H1 (cell line): ENCODE results near the gene RAB3A. TPM values are rescaled to one million over a fixed set of nuclear protein-coding genes. Genes with fewer than 3 reads are reported as not detected.

Source experiments
- BACH1 ChIP-seq: IDR thresholded peaks from 2 replicates; pipeline ENCODE4 v1.6.1; 2012; ENCODE audit warnings: low read length, improper control_type of control experiment
- BRCA1 ChIP-seq: IDR thresholded peaks from 2 replicates; pipeline ENCODE4 v1.6.1; 2012; ENCODE audit warnings: low read depth, low read length, improper control_type of control experiment
- CBX8 ChIP-seq: fragments of 300-800, 300-1000 bp; sonication (generic); IDR thresholded peaks from 2 replicates; pipeline ENCODE4 v1.7.1; 2016; ENCODE audit warnings: low read depth, low read length, borderline replicate concordance
- EZH2 ChIP-seq: fragments of 200-600 bp; sonication (generic); IDR thresholded peaks from 2 replicates; pipeline ENCODE4 v1.7.1; 2012; ENCODE audit warnings: low read depth, mild to moderate bottlenecking, moderate library complexity, low read length, inconsistent platforms; ENCODE audit not compliant: severe bottlenecking
- GABPA ChIP-seq: IDR thresholded peaks from 2 replicates; pipeline ENCODE4 v1.6.1; 2011; ENCODE audit warnings: mild to moderate bottlenecking, low read length, moderate library complexity, borderline replicate concordance; ENCODE audit not compliant: insufficient read depth
- JUND ChIP-seq: IDR thresholded peaks from 2 replicates; pipeline ENCODE4 v1.6.1; 2011; ENCODE audit warnings: mild to moderate bottlenecking, improper control_type of control experiment, low read length
- MAFK ChIP-seq: IDR thresholded peaks from 2 replicates; pipeline ENCODE4 v1.6.1; 2012; ENCODE audit warnings: low read depth, mild to moderate bottlenecking, improper control_type of control experiment, low read length
- NRF1 ChIP-seq: IDR thresholded peaks from 2 replicates; pipeline ENCODE4 v1.6.1; 2011; ENCODE audit warnings: mild to moderate bottlenecking, low read depth, low read length, improper control_type of control experiment
- RAD21 ChIP-seq, 2 experiments: IDR thresholded peaks in 1 of 2; conservative IDR thresholded peaks in 1 of 2; 2 replicates each; pipeline ENCODE4 v1.6.1; 2011; ENCODE audit warnings: low read depth in 2 of 2, low read length in 2 of 2, improper control_type of control experiment in 1 of 2, inconsistent platforms in 1 of 2, mild to moderate bottlenecking in 1 of 2, moderate library complexity in 1 of 2
- RBBP5 ChIP-seq: IDR thresholded peaks from 2 replicates; pipeline ENCODE4 v1.7.1; 2012; ENCODE audit warnings: low read depth, mild to moderate bottlenecking, inconsistent platforms, low read length, moderate library complexity, borderline replicate concordance
- RNF2 ChIP-seq: fragments of 200-900, 300-1000 bp; sonication (generic); IDR thresholded peaks from 2 replicates; pipeline ENCODE4 v1.7.1; 2016; ENCODE audit warnings: borderline replicate concordance, low read depth, mild to moderate bottlenecking, antibody characterized with exemption, low read length; ENCODE audit not compliant: poor library complexity, severe bottlenecking; ENCODE audit errors: missing control alignments
- SIX5 ChIP-seq: IDR thresholded peaks from 2 replicates; pipeline ENCODE4 v1.6.1; 2011; ENCODE audit warnings: mild to moderate bottlenecking, low read depth, low read length
- SP1 ChIP-seq: IDR thresholded peaks from 2 replicates; pipeline ENCODE4 v1.6.1; 2011; ENCODE audit warnings: low read depth, low read length
- SUZ12 ChIP-seq: fragments of 200-600 bp; sonication (generic); IDR thresholded peaks from 2 replicates; pipeline ENCODE4 v1.6.1; 2012; ENCODE audit warnings: mild to moderate bottlenecking, inconsistent platforms, low read length, moderate library complexity, mixed read lengths
- YY1 ChIP-seq: IDR thresholded peaks from 2 replicates; pipeline ENCODE4 v1.6.1; 2011; ENCODE audit warnings: low read depth, mild to moderate bottlenecking, low read length
- ZNF274 ChIP-seq: IDR thresholded peaks from 2 replicates; pipeline ENCODE4 v1.7.0; 2012; ENCODE audit warnings: low read length, borderline replicate concordance; ENCODE audit errors: extremely low read depth
- polyA plus RNA-seq, 7 experiments: library from polyadenylated mRNA; depleted of rRNA in 3 of 7; stranded (reverse) in 5 of 7; unstranded in 2 of 7; fragments of >200 nt in 5 of 7; fragments of 200-250 nt in 2 of 7; gene quantifications; 1 replicate in 5 of 7; 2 replicates in 1 of 7; 4 replicates in 1 of 7; pipeline versions ENCODE4 v1.2.1 to v1.2.3, GENCODE V29; 2011 to 2013; ENCODE audit warnings: missing spikeins in 2 of 7, mixed read lengths in 2 of 7
- total RNA-seq: library from RNA; stranded (reverse); fragmentation: NEBNext Ultra II Directional; extraction: Animal tissue kit (Norgen Biotek cat#: 25700); gene quantifications from 2 replicates; pipeline ENCODE4 v1.2.1, GENCODE V29; 2021
- TF ChIP-seq, protein P1 (sequence below): IDR thresholded peaks from 2 replicates; pipeline ENCODE4 v1.6.1; 2012; ENCODE audit warnings: inconsistent platforms
- TF ChIP-seq, protein P2 (sequence below): IDR thresholded peaks from 2 replicates; pipeline ENCODE4 v1.6.1; 2012; ENCODE audit warnings: inconsistent platforms
- TF ChIP-seq, protein P3 (sequence below): IDR thresholded peaks from 2 replicates; pipeline ENCODE4 v1.6.1; 2012; ENCODE audit warnings: low read length, inconsistent platforms
- TF ChIP-seq, protein P4 (sequence below): IDR thresholded peaks from 2 replicates; pipeline ENCODE4 v1.6.1; 2011; ENCODE audit warnings: low read length, improper control_type of control experiment

RAB3A gene
- total and polyA plus RNA-seq, 2 of the 8 experiments (the other 6 are each of a cell fraction or from before 2014, with no cell fraction given): 13.6 to 14.2 TPM

DNA sequence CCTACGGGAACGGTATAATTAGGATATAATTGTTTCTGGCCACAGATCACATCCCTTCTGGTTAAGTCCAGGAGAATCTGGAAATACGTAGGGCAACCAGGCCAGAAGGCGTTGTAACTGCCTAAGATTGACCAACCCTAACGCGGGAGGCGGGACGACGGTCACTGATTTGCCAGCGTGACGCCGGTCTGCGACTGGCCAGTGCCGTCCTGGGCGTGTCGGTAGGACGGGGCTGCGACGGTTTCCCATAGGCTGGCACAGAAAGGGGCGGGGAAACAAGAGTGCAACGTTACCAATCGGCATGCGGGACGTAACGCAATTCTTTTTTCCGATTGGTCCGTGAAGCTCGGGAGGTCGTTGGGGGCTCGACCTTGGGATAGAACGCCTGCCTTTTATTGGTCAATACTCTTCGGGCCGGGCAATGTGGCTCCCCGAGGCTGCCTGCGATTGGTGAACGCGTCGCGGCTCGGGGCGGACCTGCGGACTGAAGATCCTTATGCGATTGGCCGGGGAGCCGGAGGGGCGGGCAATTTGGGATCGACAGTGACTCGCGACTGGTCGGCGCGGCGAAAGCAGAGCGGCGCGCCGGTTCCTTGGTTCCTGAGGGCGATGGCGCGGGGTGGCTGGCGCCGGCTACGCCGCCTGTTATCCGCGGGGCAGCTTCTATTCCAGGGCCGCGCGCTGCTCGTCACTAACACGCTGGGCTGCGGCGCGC is 11.0 kb downstream of the RAB3A start, which contains the start of gene MPV17L2 (continued):
- TF ChIP-seq RBBP5 (no peak), RNF2 (no peak), EZH2 (no peak), NRF1 (no peak), ZNF274 (no peak), JUND (no peak), GABPA (no peak), RAD21 (IDR thresholded peaks at IDR 0.05 in 1 of 2, conservative IDR thresholded peaks at IDR 0.05 in 1 of 2; ENCODE audit: low read depth in 2 of 2, low read length in 2 of 2) (no peak), MAFK (no peak), SUZ12 (no peak), CBX8 (no peak), YY1 (peak; percentile 57; the same call in 1 of the 2 replicates), SP1 (peak; percentile 100), BRCA1 (no peak), BACH1 (no peak), SIX5 (no peak)
- TF ChIP-seq, protein P1, sequence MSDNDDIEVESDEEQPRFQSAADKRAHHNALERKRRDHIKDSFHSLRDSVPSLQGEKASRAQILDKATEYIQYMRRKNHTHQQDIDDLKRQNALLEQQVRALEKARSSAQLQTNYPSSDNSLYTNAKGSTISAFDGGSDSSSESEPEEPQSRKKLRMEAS: peak; percentile 35; the same call in 1 of the 2 replicates
- TF ChIP-seq, protein P2, sequence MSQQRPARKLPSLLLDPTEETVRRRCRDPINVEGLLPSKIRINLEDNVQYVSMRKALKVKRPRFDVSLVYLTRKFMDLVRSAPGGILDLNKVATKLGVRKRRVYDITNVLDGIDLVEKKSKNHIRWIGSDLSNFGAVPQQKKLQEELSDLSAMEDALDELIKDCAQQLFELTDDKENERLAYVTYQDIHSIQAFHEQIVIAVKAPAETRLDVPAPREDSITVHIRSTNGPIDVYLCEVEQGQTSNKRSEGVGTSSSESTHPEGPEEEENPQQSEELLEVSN: no peak
- TF ChIP-seq, protein P3, sequence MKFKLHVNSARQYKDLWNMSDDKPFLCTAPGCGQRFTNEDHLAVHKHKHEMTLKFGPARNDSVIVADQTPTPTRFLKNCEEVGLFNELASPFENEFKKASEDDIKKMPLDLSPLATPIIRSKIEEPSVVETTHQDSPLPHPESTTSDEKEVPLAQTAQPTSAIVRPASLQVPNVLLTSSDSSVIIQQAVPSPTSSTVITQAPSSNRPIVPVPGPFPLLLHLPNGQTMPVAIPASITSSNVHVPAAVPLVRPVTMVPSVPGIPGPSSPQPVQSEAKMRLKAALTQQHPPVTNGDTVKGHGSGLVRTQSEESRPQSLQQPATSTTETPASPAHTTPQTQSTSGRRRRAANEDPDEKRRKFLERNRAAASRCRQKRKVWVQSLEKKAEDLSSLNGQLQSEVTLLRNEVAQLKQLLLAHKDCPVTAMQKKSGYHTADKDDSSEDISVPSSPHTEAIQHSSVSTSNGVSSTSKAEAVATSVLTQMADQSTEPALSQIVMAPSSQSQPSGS: no peak
- TF ChIP-seq, protein P4, sequence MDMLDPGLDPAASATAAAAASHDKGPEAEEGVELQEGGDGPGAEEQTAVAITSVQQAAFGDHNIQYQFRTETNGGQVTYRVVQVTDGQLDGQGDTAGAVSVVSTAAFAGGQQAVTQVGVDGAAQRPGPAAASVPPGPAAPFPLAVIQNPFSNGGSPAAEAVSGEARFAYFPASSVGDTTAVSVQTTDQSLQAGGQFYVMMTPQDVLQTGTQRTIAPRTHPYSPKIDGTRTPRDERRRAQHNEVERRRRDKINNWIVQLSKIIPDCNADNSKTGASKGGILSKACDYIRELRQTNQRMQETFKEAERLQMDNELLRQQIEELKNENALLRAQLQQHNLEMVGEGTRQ: no peak
